ENCODE measurements around the gene OR4D5.

DNA sequence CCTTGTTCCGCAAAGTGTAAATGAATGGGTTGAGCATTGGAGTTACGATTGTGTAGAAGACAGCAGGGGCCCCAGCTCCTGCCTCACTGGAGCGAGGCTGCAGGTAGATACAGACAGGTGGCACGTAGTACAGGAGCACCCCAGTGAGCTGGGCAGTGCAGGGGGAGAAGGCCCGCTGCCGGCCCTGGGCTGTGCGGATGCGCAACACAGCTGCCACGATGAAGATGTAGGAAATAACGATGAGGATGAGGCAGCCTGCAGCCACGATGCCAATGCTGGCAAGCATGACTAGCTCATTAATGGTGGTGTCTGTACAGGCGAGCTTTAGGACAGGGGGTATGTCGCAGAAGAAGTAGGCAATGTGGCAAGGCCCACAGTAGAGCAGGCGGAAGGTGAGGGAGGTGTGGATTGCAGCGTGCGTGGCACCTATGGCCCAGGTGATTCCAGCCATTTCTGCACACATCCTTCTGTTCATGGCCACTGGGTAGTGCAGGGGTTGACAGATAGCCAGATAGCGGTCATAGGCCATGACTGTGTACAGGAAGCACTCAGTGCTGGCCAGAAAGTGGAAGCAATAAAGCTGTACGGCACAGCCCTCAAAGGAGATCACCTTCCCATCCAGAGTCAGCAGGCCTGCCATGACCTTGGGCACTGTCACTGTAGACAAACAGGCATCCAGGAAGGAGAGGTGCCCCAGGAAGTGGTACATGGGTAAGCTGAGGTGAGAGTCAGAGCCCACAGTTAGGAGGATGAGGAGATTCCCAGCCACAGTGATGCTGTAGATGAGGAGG lies 37.5 kb downstream of the OR4D5 start:
- TF ChIP-seq POLR2A (IDR thresholded peaks at IDR 0.05) (no peak), CTCF (IDR thresholded peaks at IDR 0.05) (no peak)

Data from lower leg skin (tissue), 3 donors.